Skeletal muscle tissue (tissue), 4 donors: ENCODE measurements around the gene LRIG1. TPM values are rescaled to one million over a fixed set of nuclear protein-coding genes. Genes with fewer than 3 reads are reported as not detected.
A peak's percentile ranks its signal among the peaks of the same experiment; 100 is the strongest.

Experiments
- H3K27ac ChIP-seq: one replicate; pipeline ENCODE4 v1.7.0; 2013; ENCODE audit warnings: mild to moderate bottlenecking, low read depth, low read length, inconsistent platforms
- H3K27me3 ChIP-seq, 3 donors: one replicate each; pipeline ENCODE4 v1.7.0; 2013; ENCODE audit warnings: low read length in 3 of 3; ENCODE audit not compliant: control insufficient read depth in 3 of 3, insufficient read depth in 3 of 3
- H3K36me3 ChIP-seq, 3 donors: one replicate each; pipeline ENCODE4 v1.7.0; 2013; ENCODE audit warnings: low read length in 3 of 3; ENCODE audit not compliant: control insufficient read depth in 3 of 3, insufficient read depth in 3 of 3
- H3K4me1 ChIP-seq, 3 donors: one replicate each; pipeline ENCODE4 v1.7.0; 2013; ENCODE audit warnings: low read length in 3 of 3, mild to moderate bottlenecking in 3 of 3; ENCODE audit not compliant: control insufficient read depth in 3 of 3, insufficient read depth in 3 of 3
- H3K4me3 ChIP-seq, 3 donors: one replicate each; pipeline ENCODE4 v1.7.0; 2013; ENCODE audit warnings: low read length in 3 of 3
- H3K9ac ChIP-seq, 3 donors: one replicate each; pipeline ENCODE4 v1.7.0; 2013; ENCODE audit warnings: low read length in 3 of 3, mild to moderate bottlenecking in 3 of 3, moderate library complexity in 2 of 3, low read depth in 1 of 3
- H3K9me3 ChIP-seq, 3 donors: one replicate each; pipeline ENCODE4 v1.7.0; 2013; ENCODE audit warnings: low read length in 3 of 3; ENCODE audit not compliant: control insufficient read depth in 3 of 3
- total RNA-seq: library from RNA; depleted of rRNA; stranded (reverse); fragments of >200 nt; gene quantifications from one replicate; pipeline ENCODE4 v1.2.3, GENCODE V29; 2014
- donor health status: Osteomylitis.

Gene LRIG1
- total RNA-seq, 1 donor from 2014 or later, result 135 TPM

DNA sequence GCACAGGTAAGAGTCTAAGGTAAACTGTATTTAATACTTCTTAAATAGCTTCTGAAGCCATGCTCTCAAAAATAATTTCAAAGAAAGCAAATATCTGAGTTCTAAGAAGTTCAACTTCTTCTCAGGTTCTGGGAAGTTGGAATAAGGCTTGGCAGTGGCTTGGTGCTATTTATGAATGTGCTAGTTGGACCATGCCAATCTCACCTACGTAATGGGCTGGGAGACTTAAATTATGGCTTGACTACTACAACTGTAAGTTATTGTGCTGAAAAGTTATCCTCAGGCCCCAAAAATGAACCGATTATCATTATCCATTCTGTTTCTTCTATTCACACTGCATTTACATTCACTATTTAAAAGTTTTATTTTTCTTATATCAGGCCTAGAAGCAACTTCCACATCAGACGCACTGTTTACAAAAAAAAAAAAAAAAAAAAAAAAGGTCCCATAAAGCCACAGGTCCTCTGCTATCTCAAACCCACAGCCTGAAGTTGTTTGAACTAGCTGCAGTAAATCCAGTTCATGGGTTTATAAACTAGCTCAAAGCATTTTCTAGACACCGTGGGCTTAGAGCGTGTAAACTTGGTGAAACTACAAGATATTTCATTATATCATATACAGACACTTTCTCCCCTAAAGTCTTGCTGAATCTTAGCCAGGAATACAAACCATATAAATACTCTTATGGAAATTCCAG lies 3.4 kb downstream of the LRIG1 start:
- H3K4me3 ChIP-seq, result no peak overlapping the region
- H3K36me3 ChIP-seq, result no peaks in the 10 kb centered on the region
- H3K27me3 ChIP-seq, result no peaks in the 10 kb centered on the region
- peaks cover 41 to 64% (median 56%) of the 10 kb centered on the region in 3 donors for H3K4me1 ChIP-seq
- H3K9ac ChIP-seq, result peak overlapping the region in 2 of 3 donors; percentile 12 to 83
- peak overlapping the region; percentile 78 for H3K27ac ChIP-seq
- no peaks in the 10 kb centered on the region for H3K9me3 ChIP-seq

DNA sequence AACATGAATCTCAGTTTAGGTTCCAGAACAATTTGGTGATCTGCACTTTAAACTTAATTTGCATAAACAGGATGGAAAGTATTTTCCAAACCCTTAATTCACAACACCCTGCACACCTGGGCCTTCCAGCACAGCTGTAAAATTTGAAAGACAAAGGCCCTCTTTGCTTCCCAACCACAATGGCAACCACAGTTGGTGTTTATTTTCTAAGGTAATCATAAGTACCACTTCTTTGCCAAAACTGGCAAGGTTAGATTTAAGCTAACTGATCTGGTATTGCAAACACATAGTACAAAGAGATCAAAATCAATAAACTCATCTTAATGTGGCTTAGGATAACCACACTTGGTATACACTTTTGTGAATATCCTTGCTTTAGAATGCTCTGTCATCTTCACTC lies 4.1 kb downstream of the LRIG1 start:
- Histone ChIP-seq H3K27ac (no peak overlapping the region), H3K4me1 (peaks cover 47 to 65% (median 62%) of the 10 kb centered on the region in 3 donors), H3K9me3 (no peaks in the 10 kb centered on the region), H3K36me3 (no peaks in the 10 kb centered on the region), H3K27me3 (no peaks in the 10 kb centered on the region), H3K4me3 (no peak overlapping the region), H3K9ac (no peak overlapping the region)

DNA sequence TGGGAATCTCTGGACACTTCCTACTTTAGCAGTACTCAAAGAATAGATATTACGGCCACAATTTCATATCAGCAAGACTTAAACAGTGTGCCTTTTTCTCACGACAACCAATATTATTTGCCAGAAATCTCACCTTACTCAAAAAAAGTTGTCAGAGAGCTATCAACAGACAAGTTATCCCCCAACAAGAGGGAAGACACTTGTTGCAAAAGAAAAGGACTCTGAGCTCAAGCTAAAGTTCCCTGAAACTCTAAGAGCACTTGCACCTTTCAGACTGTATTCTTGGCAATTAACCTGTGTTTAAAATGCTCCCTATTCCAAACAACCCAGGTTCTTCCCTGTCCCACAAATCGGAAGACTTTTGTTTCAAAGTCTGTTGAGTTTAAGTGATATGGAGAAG lies 4.5 kb downstream of the LRIG1 start:
- Histone ChIP-seq H3K27ac (no peak overlapping the region), H3K27me3 (no peaks in the 10 kb centered on the region), H3K9ac (no peak overlapping the region), H3K9me3 (no peaks in the 10 kb centered on the region), H3K4me1 (peaks cover 48 to 61% (median 59%) of the 10 kb centered on the region in 3 donors), H3K4me3 (no peak overlapping the region), H3K36me3 (no peaks in the 10 kb centered on the region)

DNA sequence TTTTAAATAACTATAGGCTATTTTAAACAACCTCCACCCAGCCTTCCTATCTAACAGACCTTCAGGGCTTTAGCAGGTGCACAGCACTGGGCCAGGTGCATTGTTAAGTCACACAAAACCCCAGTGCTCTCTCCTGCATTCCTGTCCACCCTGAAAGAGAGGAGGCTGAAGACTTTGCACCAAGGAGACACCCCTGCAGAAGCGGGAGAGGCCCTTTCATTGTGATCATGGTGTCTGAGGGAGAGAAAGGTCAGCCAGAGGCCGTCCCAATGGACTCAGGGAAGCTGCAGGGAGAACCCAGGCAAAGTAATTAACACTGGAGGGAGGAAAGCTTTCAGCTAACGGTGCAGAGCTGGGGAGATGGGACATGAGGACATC lies 5.2 kb downstream of the LRIG1 start:
- Histone ChIP-seq H3K4me3 (peak overlapping the region in 2 of 3 donors; percentile 11 to 35), H3K9ac (no peak overlapping the region), H3K36me3 (no peaks in the 10 kb centered on the region), H3K4me1 (peaks cover 51 to 61% (median 59%) of the 10 kb centered on the region in 3 donors), H3K27me3 (no peaks in the 10 kb centered on the region), H3K9me3 (no peaks in the 10 kb centered on the region), H3K27ac (no peak overlapping the region)

DNA sequence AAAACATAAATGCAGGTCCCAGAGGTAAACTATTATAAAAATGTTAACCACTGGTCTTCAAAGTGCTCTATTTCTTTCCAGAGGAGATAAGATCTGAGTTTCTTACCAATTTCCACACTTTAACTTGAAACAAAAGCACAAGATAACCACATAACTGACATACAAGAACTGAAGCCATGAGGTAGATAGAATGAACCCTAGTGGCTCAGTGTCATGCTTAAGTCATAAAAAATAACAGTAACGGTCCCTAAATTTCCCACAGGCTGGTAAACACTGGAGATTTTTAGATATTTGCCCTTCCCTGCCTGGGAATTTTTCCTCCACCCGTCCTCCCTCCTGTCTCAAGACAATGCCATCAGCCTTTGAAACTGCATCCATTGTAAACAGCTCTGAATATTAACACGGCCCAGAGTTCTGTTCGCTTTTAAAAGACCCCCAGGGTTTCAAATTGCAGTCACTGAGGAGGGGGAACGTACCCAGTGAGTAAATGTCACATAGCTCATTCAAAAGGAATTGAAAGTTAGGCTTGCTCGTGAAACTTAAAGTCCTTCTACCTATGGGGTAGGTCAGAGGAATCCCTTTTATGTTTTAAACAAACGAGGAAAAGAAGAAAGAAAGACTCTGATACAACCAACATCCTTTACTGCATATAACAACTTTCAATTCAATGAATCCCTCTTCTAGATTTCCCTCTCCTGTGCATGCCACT lies 5.7 kb downstream of the LRIG1 start:
- H3K9ac ChIP-seq, result no peak overlapping the region
- H3K4me3 ChIP-seq, result peak overlapping the region in 1 of 3 donors; percentile 11
- H3K9me3 ChIP-seq, result no peaks in the 10 kb centered on the region
- peaks cover 54 to 66% (median 63%) of the 10 kb centered on the region in 3 donors for H3K4me1 ChIP-seq
- H3K27ac ChIP-seq, result no peak overlapping the region
- no peaks in the 10 kb centered on the region for H3K36me3 ChIP-seq
- no peaks in the 10 kb centered on the region for H3K27me3 ChIP-seq

DNA sequence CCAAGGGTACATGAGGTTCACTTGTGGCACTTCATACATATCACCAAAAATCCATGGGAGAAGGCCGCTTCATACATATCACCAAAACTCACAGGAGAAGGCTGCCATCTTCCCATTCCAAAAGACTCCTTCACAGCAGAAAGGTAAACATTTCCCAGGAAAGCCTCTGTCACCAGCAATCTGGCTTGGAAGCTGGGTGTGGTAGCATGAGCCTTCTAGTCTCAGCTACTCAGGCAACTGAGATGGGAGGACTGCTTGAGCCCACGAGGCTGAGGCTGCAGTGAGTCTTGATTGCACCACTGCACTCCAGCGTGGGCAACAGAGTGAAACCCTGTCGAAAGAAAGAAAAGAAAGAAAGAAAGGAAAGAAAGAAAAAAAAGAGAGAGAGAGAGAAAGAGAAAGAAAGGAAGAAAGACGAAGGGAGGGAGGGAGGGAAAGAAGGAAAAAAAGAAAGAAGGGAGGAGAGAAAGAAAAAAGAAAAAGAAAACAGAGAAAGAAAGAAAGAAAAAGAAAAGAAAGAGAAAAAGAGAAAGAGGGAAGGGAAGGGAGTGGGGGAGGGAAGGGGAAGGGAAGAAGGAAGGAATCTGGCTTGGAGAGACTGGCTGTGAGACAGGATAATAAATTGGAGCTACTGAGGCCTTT lies 7.2 kb downstream of the LRIG1 start:
- H3K4me1 ChIP-seq, result peaks cover 56 to 66% (median 62%) of the 10 kb centered on the region in 3 donors
- no peaks in the 10 kb centered on the region for H3K27me3 ChIP-seq
- H3K9ac ChIP-seq, result no peak overlapping the region
- no peak overlapping the region for H3K27ac ChIP-seq
- H3K4me3 ChIP-seq, result no peak overlapping the region
- H3K36me3 ChIP-seq, result no peaks in the 10 kb centered on the region
- H3K9me3 ChIP-seq, result no peaks in the 10 kb centered on the region

DNA sequence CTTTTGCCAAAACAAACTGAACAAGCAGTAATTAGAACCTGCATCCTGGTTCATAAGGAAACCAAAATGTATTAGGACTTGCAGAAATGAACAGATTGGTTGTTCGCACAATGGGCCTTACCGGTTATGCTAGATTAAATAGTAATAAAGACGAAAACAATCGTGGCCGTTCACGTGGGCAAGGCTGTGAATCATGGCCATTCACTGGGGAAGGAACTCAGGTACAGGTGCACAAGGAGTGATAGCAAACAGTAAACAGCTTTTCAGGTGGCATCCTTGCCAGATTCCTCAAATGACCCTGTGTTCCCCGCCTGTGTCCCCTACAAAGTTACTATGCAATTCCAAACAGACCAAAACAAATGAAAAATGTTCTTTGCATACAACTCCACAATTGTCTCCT lies 8.2 kb downstream of the LRIG1 start:
- Histone ChIP-seq H3K4me3 (no peak overlapping the region), H3K9me3 (no peaks in the 10 kb centered on the region), H3K27ac (no peak overlapping the region), H3K4me1 (peaks cover 53 to 63% (median 55%) of the 10 kb centered on the region in 3 donors), H3K27me3 (no peaks in the 10 kb centered on the region), H3K9ac (no peak overlapping the region), H3K36me3 (no peaks in the 10 kb centered on the region)

DNA sequence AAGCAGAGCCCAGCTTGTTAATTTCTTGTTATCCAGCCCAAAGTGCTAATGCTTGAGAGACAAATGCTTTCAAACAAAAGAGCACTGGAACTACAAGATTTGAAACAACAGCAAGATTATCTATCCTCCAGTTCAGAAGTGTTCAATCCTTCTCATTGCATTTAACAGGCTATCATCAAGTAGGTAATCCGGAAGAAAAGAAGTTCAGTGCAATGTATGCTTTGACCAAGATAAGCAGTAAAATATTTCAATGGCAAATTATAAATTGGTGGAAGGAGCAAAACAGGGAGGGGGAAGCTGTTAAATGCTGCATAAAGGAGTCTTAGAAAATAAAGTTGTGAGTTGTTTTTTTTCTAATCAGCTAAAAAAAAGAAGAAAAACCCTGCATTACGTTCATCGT lies 8.8 kb downstream of the LRIG1 start:
- Histone ChIP-seq H3K27ac (no peak overlapping the region), H3K9ac (no peak overlapping the region), H3K4me1 (peaks cover 52 to 63% (median 56%) of the 10 kb centered on the region in 3 donors), H3K36me3 (no peaks in the 10 kb centered on the region), H3K27me3 (no peaks in the 10 kb centered on the region), H3K9me3 (no peaks in the 10 kb centered on the region), H3K4me3 (no peak overlapping the region)

DNA sequence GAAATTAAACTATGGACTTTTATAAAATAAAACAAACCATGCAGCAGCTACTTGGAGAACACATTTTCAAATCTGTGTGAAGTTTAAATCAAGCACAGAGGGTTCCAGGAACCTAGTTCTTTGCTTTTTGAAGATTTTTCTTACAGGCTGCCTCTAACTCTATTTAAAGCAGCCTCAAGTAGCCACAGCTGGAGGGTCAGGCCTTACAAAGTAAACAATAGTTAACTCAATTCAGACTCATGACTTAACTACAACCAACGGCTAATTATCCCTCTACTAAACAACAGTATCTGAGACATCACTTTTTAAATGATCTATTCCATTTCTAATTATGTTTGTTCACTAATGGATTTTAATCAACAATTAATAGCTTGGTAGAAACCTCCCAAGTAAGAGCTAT lies 9.8 kb downstream of the LRIG1 start:
- Histone ChIP-seq H3K27ac (peak overlapping the region; percentile 14), H3K36me3 (no peaks in the 10 kb centered on the region), H3K9me3 (no peaks in the 10 kb centered on the region), H3K4me1 (peaks cover 52 to 63% (median 56%) of the 10 kb centered on the region in 3 donors), H3K9ac (no peak overlapping the region), H3K4me3 (no peak overlapping the region), H3K27me3 (no peaks in the 10 kb centered on the region)

DNA sequence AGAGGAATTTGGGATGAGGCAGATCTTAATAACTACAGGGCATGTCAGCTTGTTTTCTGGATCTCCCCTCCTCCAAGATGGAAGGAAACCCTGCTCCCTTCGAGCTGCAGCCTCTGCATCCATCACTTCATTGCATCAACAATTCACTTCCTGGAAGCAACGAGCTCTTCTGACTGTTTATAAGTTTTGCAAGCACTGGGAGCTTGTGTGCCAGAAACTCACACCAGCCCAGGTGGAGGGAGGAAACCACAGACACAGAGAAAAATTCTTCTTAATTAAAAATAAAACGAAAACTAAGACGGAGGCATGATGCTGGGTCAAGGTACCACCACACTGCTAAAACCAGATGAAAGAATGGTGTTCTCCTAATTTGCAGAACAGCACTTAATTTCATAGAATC lies 10.6 kb downstream of the LRIG1 start:
- Histone ChIP-seq H3K4me1 (peaks cover 52 to 63% (median 52%) of the 10 kb centered on the region in 3 donors), H3K36me3 (no peaks in the 10 kb centered on the region), H3K9me3 (no peaks in the 10 kb centered on the region), H3K27me3 (no peaks in the 10 kb centered on the region), H3K9ac (no peak overlapping the region), H3K27ac (no peak overlapping the region), H3K4me3 (no peak overlapping the region)
